Neutrophil (primary cell): Measurements from ENCODE around the gene CERK.

Experiments
- H3K27ac ChIP-seq: fragments of 200-600 bp; sonication (generic); 2 replicates; pipeline ENCODE4 v1.5.1; 2016; ENCODE audit warnings: mild to moderate bottlenecking, moderate library complexity
- H3K27me3 ChIP-seq: fragments of 200-600 bp; sonication (generic); 2 replicates; pipeline ENCODE4 v1.6.0; 2016; ENCODE audit warnings: mild to moderate bottlenecking
- H3K36me3 ChIP-seq: fragments of 200-600 bp; sonication (generic); 2 replicates; pipeline ENCODE4 v1.5.1; 2017
- H3K4me1 ChIP-seq, 2 experiments: fragments of 200-600 bp in 1 of 2; sonication (generic) in 1 of 2; 1 replicate in 1 of 2; 2 replicates in 1 of 2; pipeline versions ENCODE4 v1.5.1 to v1.6.1; 2013 to 2016; ENCODE audit warnings: low read depth in 1 of 2, low read length in 1 of 2, mild to moderate bottlenecking in 1 of 2, moderate library complexity in 1 of 2; ENCODE audit not compliant: control insufficient read depth in 1 of 2, insufficient read depth in 1 of 2
- H3K4me3 ChIP-seq, 2 experiments: fragments of 200-600 bp in 1 of 2; sonication (generic) in 1 of 2; 1 replicate in 1 of 2; 2 replicates in 1 of 2; pipeline ENCODE4 v1.5.1; 2013 to 2016; ENCODE audit warnings: low read depth in 1 of 2, low read length in 1 of 2, mild to moderate bottlenecking in 1 of 2, moderate library complexity in 1 of 2
- H3K9me3 ChIP-seq: fragments of 200-600 bp; sonication (generic); 2 replicates; pipeline ENCODE4 v1.5.1; 2016
- TF ChIP-seq, protein P1 (sequence below): fragments of 200-600 bp; sonication (generic); IDR thresholded peaks from 2 replicates; pipeline ENCODE4 v1.5.1; 2016; ENCODE audit warnings: antibody characterized with exemption

The CERK gene

DNA sequence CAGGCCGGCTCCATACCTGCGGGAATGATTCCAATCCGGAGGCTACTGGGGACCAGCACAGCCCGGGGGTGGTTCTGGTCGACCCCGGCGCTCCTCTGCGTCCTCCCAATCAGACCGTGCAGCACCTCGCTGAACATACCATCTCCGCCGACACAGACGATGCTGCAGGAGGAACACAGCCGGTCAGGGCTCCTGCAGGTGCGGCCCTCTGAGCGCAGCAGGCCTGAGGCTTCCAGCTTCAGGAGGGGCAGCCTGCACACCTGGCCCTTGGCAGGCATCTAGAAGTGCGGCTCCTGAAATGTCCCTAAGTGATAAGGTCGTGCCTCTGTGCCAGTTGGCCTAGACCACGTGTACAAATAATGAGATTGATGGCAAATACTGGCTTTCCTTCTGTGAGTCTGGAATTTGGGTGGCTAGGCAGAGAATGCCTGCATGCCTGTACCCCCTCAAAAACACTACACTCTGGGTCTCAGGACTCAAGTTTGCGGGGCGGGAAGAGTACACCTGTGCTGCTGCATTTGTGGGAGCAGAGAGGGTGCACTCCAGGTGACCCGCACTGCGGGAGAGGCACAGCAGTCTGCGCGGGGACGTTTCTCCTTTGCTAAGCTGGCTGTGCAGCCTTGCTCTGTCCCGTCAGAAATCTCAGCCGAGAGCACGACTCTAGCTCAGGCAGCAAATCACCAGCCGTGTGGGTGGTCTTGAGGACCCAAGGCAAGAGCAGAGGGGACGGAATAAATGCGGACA lies 30.1 kb downstream of the CERK start:
- Histone ChIP-seq H3K27me3 (no peaks in the 10 kb centered on the region), H3K27ac (no peak overlapping the region), H3K9me3 (no peaks in the 10 kb centered on the region), H3K4me1 (no peaks in the 10 kb centered on the region), H3K4me3 (no peak overlapping the region), H3K36me3 (peaks cover 98% of the 10 kb centered on the region)
- TF ChIP-seq, protein P1, sequence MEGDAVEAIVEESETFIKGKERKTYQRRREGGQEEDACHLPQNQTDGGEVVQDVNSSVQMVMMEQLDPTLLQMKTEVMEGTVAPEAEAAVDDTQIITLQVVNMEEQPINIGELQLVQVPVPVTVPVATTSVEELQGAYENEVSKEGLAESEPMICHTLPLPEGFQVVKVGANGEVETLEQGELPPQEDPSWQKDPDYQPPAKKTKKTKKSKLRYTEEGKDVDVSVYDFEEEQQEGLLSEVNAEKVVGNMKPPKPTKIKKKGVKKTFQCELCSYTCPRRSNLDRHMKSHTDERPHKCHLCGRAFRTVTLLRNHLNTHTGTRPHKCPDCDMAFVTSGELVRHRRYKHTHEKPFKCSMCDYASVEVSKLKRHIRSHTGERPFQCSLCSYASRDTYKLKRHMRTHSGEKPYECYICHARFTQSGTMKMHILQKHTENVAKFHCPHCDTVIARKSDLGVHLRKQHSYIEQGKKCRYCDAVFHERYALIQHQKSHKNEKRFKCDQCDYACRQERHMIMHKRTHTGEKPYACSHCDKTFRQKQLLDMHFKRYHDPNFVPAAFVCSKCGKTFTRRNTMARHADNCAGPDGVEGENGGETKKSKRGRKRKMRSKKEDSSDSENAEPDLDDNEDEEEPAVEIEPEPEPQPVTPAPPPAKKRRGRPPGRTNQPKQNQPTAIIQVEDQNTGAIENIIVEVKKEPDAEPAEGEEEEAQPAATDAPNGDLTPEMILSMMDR: no peak

DNA sequence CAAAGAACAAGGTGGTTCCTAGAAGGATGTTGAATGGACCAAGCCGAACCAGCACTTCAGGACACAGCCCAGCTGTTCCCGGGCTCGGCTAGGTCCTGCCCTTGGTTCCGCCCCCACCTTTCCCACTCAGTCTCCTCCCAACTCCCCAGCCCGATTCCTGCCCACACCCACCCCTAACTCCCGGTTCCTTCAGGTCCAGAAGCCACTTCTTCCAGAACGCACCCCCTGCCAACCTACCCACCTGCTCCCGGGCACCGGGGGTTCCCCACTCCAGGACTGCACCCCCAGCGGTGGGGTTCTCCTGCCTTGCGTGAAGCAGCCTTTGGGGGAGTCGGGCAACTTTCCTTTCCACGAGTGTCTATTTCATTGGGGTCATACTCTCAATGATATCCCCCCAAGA lies 30.7 kb downstream of the CERK start:
- Histone ChIP-seq H3K4me3 (no peak overlapping the region), H3K9me3 (no peaks in the 10 kb centered on the region), H3K4me1 (no peaks in the 10 kb centered on the region), H3K27me3 (no peaks in the 10 kb centered on the region), H3K36me3 (peaks cover 100% of the 10 kb centered on the region), H3K27ac (no peak overlapping the region)
- TF ChIP-seq, protein P1: no peak

DNA sequence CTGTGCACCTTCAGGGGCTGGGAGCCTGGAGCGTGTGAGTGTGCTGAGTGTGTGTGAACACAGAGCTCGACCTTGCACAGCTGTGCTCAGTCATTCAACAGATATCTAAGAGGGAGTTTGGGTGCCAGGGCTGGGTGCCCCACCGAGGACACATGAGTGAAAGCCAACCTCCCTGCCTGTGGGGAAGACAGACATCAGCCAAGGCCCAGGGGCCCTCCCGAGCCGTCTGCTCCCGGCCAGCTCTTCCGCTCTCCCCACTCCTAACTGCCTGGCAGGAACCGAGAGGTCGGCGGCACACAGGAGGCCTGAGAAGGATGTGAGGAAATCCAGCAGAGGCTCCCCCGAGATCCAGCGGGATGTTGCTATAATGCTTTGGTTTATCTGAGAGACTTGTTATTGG lies 32.0 kb downstream of the CERK start:
- TF ChIP-seq, protein P1: no peak
- Histone ChIP-seq H3K27me3 (no peaks in the 10 kb centered on the region), H3K36me3 (peaks cover 98% of the 10 kb centered on the region), H3K4me3 (no peak overlapping the region), H3K27ac (no peak overlapping the region), H3K9me3 (no peaks in the 10 kb centered on the region), H3K4me1 (no peaks in the 10 kb centered on the region)

DNA sequence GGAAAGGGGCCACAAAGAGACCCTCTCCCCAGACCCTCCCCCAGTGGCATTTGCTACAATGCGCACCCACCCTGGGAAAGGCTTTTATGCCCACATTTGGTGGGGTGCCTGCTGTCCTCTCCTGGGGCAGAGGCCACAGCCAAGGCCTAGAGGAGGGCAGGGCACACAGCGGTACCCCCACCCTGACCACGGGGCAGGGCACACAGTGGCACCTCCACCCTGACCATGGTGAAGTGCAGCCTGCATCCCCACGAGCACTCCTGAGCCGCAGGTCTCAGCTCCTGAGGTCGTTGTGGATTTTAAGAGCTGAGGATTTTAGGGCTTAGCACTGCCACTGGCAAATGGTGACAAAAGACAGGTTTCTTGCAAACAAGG lies 34.1 kb downstream of the CERK start:
- no peaks in the 10 kb centered on the region for H3K9me3 ChIP-seq
- no peak overlapping the region for H3K27ac ChIP-seq
- H3K36me3 ChIP-seq: peaks cover 98% of the 10 kb centered on the region
- no peaks in the 10 kb centered on the region for H3K27me3 ChIP-seq
- H3K4me1 ChIP-seq: no peaks in the 10 kb centered on the region
- no peak overlapping the region for H3K4me3 ChIP-seq
- TF ChIP-seq, protein P1: no peak

DNA sequence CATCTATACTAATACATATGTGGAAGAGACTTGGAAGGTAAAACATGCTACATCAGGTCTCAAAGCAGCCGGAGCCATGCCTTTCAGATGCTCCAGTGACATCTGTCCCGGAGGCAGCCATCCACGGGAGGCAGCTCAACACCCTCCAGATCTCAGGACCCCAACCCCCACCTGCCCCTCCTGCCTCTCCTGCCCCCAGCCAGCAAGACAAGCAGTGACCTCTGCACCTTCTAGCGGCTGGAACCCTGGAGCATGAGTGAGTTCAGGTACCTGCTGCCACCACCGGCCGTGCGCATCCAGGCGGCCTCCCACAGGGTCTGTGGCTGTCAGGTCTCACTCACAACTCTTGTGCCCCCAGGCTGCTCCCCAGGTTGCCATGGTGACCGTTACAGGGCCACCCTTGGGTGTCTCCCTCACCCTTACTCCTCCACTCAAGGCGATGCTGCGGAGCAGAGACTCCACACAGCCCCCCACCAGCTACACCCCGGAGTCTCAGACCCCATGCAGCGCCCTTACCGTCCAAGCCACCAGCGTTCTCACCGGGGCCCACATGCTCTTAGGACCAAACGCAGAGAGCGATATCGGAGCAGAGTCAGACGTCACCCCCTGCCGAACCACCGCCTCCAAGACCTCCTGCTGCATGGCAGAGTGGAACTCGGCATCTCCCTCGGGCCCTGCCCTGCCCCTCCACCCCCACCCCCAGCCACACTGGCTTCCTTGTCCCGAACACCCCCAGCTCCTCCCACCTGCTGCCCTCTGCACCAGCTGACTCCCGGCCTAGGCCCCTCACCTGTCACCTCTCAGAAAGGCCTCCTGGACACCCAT lies 34.7 kb downstream of the CERK start:
- Histone ChIP-seq H3K36me3 (peaks cover 98% of the 10 kb centered on the region), H3K4me3 (no peak overlapping the region), H3K9me3 (no peaks in the 10 kb centered on the region), H3K27me3 (no peaks in the 10 kb centered on the region), H3K4me1 (no peaks in the 10 kb centered on the region), H3K27ac (no peak overlapping the region)
- TF ChIP-seq, protein P1: no peak
